GDM1 (cell line): ENCODE measurements around the gene LMAN1.
A peak's percentile ranks its signal among the peaks of the same experiment; 100 is the strongest.

ENCODE experiments used
- DNase-seq: peaks from one replicate; lab custom pipeline; 2025; lab: John Stamatoyannopoulos, UW

LMAN1 gene

GRCh38 chr18:59360381-59360780, 1.3 kb upstream of the LMAN1 start:
- DNase-seq = no peak

- no peak for DNase-seq
Observed at GRCh38 chr18:59359576-59359952, 499 bp upstream of the LMAN1 start.

GRCh38 chr18:59358414-59358711, 702 bp downstream of the LMAN1 start:
- no peak for DNase-seq

DNA sequence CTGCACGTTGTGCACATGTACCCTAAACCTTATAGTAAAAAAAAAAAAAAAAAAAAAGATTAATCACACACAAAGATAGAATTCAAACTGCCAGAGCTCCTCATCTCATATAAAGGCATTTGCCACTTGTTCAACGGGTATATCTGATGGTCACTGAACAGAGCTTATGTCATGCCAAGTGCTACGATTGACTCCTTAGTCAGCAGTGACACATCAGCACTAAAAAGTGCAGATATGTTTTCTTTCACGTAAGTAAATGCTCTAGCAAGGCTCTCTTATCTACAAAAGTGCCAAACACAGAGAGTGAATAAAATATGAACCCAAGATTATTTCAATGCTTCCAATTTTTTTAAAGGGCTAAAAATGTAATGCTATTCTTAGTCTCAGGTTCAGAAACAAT, 1.1 kb downstream of the LMAN1 start:
- no peak for DNase-seq

DNA sequence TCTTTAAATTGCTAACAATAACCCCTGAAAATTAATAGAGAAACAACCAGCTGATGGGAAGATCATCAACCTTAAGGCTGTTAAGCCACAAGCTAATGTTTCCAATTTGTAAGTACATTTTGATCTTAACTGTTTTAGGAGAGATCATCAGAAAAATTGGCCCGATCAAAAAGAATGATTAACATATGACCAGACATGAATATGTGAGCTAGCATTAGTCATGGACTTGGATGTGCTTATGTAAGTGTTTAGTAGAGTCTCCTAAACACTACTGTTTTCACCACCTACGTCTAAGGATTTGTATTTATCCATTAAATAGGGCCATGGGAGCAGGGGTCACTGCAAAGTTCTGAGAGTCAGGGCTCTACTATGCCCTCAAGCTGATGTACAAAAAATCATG, 4.3 kb downstream of the LMAN1 start:
- no peak for DNase-seq

DNA sequence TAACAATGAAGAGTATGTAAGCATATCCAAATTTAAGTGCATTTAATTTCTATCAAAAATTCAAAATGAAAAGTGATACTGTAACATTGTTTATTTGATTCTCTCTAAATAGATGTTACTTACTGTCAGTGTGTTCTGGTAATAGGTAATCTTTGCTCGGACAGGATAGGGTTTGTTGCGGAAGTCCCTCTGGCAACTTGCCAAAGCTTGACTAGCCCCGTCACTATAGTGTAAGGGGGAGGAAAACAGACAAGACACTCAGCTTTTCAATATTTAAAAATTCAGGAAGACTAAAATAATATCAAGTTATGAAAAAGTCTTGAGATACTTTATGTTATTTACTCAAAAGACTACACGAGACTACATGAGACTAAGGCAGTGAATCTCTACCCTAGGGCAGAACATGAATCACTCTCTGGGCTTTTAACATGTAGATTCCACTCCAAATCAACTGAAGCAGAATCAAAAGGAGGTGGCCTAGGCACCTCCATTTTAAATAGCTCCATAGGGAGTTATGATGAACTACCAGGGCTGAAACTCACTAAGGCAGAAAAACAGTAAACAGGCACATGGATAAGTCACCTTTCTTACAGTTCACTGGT, 5.9 kb downstream of the LMAN1 start:
- no peak for DNase-seq

- no peak for DNase-seq
Observed at GRCh38 chr18:59352250-59352855, 6.7 kb downstream of the LMAN1 start.

DNA sequence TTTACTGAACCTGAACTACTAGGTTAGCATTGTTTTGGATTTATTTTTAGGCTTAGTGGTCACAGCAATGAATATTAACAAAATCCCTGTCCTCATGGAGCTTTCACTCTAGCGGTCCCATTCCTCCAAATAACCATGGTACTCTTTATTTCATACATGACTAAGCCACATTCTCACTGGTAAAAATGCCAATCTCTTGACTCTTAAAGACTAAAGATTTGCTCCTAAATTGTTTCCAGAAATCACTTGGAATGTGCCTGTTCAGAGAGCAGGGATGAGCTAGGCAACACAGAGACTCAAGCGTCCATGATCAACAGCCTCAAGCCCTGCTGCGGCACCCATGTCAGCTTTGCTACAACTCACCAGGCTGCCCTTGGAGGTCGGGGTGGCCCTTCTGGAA, 13.5 kb downstream of the LMAN1 start:
- no peak for DNase-seq

DNA sequence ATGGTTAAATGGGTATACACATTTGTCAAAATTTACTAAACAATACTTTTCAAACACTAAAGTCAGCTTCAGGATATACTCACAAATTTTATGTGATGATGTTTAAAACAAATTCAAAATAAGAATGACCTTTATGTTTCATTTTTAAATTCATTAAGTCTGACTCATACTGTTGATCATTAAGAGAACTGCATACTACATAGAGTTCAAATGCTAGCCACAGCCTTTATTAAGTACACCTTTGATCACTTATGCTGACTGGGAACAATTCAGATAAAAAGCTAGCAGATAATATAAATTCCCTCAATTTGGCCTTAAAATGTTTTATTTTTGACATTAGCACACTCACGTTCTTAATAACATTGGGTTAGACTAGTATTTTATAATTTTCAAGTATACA, 14.1 kb downstream of the LMAN1 start:
- no peak for DNase-seq

DNA sequence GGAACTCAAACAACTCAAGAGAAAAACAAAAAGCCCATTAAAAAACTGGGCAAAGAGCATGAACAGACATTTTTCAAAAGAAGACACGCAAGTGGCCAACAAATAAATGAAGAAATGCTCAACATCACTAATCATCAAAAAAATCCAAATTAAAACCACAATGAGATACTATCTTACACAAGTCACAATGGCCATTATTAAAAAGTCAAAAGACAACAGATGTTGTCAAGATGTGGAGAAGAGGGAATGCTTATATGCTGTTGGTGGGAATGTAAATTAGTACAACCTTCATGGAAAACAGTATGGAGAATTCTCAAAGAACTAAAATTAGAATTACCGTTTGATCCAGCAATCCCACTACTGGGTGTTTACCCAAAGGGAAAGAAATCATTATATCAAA, 15.1 kb downstream of the LMAN1 start:
- no peak for DNase-seq

GRCh38 chr18:59340817-59341216, 18.2 kb downstream of the LMAN1 start:
- no peak for DNase-seq

GRCh38 chr18:59340312-59340711, 18.8 kb downstream of the LMAN1 start:
- DNase-seq = no peak

DNA sequence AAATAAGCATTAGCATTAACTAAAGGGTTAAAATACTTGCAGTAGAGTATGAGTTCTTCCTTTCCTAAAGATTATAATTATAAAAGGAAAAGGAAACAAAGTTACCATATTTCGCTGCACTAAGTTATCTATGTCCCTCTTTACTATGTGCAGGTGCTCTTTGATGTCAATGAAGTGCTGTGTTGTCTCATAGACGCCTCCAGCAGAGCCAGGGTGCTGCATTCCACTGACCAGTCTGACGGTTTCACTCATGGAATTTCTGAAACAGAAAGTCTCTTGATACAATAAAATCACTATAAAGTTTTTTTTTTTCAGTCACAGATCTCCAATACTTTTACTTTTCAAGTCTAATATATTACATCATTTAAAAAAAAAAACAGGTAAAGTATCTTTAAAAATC, 26.1 kb downstream of the LMAN1 start:
- DNase-seq = no peak

DNA sequence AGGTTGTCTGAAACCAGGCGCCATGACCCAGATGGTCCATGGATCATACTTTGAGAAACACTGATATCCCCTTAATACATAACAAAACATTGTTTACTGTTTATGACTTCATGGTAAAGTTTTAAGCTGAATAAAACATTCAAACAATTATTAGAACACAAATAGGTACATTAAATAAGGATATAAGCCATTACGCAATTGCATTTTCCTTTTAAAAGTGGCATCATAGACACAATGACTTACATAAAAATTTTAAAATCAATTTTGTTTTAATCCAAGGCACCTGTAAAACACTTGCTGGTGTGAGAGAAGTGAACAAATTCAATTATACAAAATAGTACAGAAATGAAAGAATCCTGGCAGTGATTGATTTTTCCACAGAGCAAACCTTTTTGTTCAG, 30.4 kb downstream of the LMAN1 start:
- no peak for DNase-seq

DNA sequence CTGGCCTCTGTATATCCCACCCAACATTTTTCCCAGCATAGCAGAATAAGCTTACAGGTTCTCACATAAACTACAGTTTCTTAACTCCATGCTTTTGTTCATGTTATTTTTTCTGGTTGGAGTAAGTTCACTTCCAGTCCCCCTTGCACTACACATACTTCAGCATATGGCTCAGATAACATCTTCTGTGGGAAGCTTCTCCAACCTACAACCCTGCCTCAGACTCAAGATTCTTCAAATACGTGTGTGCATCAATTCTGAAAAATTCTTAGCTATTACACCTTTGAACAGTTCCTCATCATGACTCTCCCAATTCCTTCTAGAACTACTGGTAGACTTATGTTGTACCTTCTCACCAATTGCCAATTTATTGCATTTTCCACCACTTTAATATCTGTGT, 33.1 kb downstream of the LMAN1 start:
- no peak for DNase-seq

- DNase-seq = no peak
Observed at GRCh38 chr18:59324623-59324971, 34.5 kb downstream of the LMAN1 start.

GRCh38 chr18:59323931-59324622, 35.0 kb downstream of the LMAN1 start:
- DNase-seq = no peak

GRCh38 chr18:59318460-59319050, 40.5 kb downstream of the LMAN1 start, which contains the start of gene CPLX4:
CPLX4 (minus strand) TSS chr18:59318649; CDS start chr18:59318462, 187 bp downstream.
- DNase-seq = no peak

GRCh38 chr18:59311631-59312030, 47.4 kb downstream of the LMAN1 start:
- DNase-seq = no peak

DNA sequence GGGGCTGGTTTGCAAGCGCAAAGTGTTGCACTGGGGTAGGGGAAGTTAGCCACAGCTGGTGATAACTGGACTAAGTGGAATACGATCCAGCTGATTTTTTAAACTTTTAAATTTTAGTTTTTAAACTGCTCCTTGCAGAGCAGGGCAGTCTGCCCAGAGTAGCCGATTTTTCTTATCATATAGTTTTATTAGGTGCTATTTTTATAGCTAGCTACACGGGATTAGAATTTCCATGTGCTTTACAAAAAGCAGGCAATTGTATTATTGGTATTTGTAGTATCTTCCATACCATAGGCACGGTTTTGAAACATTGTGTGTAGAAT, 50.2 kb downstream of the LMAN1 start:
- no peak for DNase-seq

- DNase-seq = peak; percentile 19
Observed at GRCh38 chr18:59308248-59308937, 50.7 kb downstream of the LMAN1 start.

DNA sequence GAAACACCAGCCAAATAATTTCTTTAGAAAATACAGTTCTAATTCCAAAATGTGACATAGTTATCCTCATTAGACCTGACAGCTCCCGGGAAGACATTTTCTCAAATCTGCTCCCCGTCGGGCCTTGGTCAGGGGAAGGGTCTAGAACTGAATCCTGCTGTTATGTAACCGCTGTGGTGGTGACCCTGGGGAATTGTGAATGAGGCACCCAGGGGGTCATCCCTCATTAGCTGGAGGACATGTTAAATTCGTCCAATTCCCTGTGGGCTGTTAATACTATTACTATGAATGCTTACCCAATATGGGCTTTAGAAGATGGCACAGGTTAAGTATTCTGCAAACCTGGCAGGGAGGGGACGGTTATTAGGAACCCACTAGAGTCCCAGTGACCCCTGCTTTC, 52.4 kb downstream of the LMAN1 start:
- DNase-seq = no peak

- DNase-seq = no peak
Observed at GRCh38 chr18:59305295-59305694, 53.8 kb downstream of the LMAN1 start.
